Peyer's patch (tissue), 4 donors: ENCODE measurements around the gene MXRA7.
"Not testable (repeated sequence)": the region's sequence is repeated elsewhere in the genome, so short reads cannot be mapped to it uniquely, and the experiment has no call there.

Experiments
- CTCF ChIP-seq, 6 experiments: fragments of 450-650 bp in 4 of 6; fragments of 200-600 bp in 2 of 6; sonication (generic) in 1 of 6; IDR thresholded peaks; one replicate each; pipeline ENCODE4 v1.5.1; 2017 to 2019; ENCODE audit warnings: antibody characterized with exemption in 6 of 6, mild to moderate bottlenecking in 3 of 6, moderate library complexity in 1 of 6
- POLR2A ChIP-seq, 2 donors: fragments of 450-650 bp; IDR thresholded peaks; one replicate each; pipeline ENCODE4 v1.5.1; 2017; ENCODE audit warnings: antibody characterized with exemption in 2 of 2, mild to moderate bottlenecking in 2 of 2, moderate library complexity in 2 of 2

GRCh38 chr17:76745785-76746184 is 35.0 kb upstream of the MXRA7 start:
- TF ChIP-seq CTCF, POLR2A (IDR thresholded peaks at IDR 0.05): not testable (repeated sequence)
